GM21526 (cell line): ENCODE measurements around the gene PEX3.

ENCODE experiments used
- ATAC-seq: cut with Tn5 transposase; IDR thresholded peaks from one replicate; pipeline ENCODE4 v1.9.1; 2021; ENCODE audit warnings: moderate library complexity; ENCODE audit not compliant: unreplicated experiment, low FRiP score

The PEX3 gene

DNA sequence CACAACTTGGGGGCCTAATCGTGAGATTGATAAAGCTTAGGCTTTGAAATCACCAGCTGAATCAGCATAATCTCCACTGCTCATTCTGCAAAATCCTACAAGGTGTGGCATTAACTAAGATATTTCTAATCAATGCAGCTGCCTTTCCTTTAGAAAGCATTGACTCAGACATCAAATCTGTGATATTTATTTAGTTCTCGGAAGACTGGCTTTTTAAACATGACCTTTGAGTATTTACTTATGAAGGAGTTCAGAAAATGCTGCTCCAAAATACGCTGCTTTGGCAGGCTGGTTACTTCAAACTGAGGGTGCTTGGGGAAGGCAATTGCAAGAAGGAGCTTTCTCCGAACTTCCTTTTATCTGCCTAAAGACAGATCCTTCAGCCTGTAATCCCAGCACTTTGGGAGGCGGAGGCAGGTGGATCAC, 84.6 kb downstream of the PEX3 start:
- no peak for ATAC-seq

DNA sequence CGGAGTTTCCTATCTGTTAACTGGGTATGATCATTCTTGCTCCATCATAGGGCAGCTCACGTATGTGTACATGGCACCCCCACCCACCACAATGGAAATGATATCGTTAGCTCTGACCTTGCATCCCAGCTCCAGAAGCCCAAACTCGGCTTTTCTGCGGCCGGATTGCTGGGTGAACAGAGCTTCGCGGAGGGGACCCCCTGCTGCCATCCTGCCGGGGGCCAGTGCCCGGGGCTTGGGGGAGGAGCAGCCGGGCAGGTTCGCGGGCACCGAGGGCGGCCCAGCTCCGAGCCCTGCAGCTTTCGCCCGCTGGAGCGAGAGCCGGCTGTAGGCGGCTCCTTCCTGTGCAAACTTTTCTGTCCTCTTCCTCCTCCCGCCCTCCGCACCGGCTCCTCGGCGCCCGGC, 85.9 kb downstream of the PEX3 start:
- peak; percentile 63 for ATAC-seq

GRCh38 chr6:143536866-143537691, 86.5 kb downstream of the PEX3 start:
- ATAC-seq = peak; percentile 72

DNA sequence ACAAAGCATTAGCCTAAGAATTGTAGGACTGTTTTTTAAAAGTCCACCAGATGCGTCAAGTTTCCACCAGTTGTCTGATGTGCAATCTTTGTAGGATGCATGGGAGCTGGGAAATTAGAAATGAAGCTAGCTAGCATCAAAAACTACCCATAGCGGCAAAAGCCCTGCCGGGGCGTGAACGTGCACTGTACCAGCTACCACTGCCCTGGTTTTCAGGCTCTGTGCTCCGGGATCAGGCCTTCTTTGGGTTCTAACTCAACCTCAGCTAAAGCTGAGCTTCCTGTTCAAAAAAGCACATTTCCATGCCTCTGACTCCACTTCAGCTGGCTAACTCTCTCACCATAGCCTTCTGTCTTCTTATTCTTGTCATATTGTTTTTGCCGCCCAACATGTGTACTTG, 87.8 kb downstream of the PEX3 start:
- ATAC-seq = no peak

GRCh38 chr6:143539106-143539505, 88.5 kb downstream of the PEX3 start:
- ATAC-seq = no peak

DNA sequence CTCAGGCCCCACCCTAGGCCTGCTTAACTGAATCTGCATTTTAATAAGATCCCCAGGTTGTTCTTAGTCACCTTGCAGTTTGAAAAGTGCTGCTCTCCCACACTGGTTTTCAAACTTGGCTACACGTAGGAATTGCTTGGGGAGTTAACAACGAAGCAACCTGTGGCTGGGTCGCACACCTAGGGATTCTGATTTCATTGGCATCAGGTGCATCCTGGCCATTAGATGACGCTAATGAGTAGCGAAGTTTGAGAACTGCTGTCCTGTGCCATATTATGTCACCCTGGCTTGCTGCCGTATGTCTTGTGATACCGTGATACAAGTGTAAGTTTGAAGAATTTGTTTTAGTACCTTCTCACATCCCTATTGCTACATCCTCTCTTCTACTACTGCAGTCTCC, 89.1 kb downstream of the PEX3 start:
- no peak for ATAC-seq

GRCh38 chr6:143540192-143540591, 89.6 kb downstream of the PEX3 start:
- ATAC-seq = no peak
